Right atrium auricular region (tissue), 2 donors: Measurements from ENCODE around the gene VHLL. TPM values are rescaled to one million over a fixed set of nuclear protein-coding genes. Genes with fewer than 3 reads are reported as not detected.
"Not testable (repeated sequence)": the region's sequence is repeated elsewhere in the genome, so short reads cannot be mapped to it uniquely, and the experiment has no call there.

Experiments used
- DNase-seq: peaks from one replicate; pipeline ENCODE4 v3.0.0-alpha.2; 2019; ENCODE audit warnings: low spot score
- H3K27ac ChIP-seq, 2 donors: fragments of 200-600 bp; sonication (generic); 1 replicate in 1 of 2; 2 replicates in 1 of 2; pipeline ENCODE4 v1.5.1; 2016 to 2019
- H3K27me3 ChIP-seq, 2 donors: fragments of 200-600 bp; sonication (generic); one replicate each; pipeline versions ENCODE4 v1.5.1 to v1.6.0; 2017 to 2019
- H3K36me3 ChIP-seq: fragments of 200-600 bp; sonication (generic); one replicate; pipeline ENCODE4 v1.5.1; 2016
- H3K4me1 ChIP-seq, 2 donors: fragments of 200-600 bp; sonication (generic); one replicate each; pipeline versions ENCODE4 v1.5.1 to v1.6.0; 2017 to 2019
- H3K4me3 ChIP-seq, 2 donors: fragments of 200-600 bp; sonication (generic); 1 replicate in 1 of 2; 2 replicates in 1 of 2; pipeline ENCODE4 v1.5.1; 2017 to 2019; ENCODE audit warnings: mild to moderate bottlenecking in 1 of 2, moderate library complexity in 1 of 2
- H3K9me3 ChIP-seq, 2 donors: fragments of 200-600 bp; sonication (generic); one replicate each; pipeline ENCODE4 v1.5.1; 2019
- total RNA-seq, 2 donors: library from RNA; depleted of rRNA; stranded (reverse); fragments of >200 nt; gene quantifications; one replicate each; pipeline ENCODE4 v1.1.0, GENCODE V29; 2016
- TF ChIP-seq, protein P1 (sequence below), 2 donors: fragments of 200-600 bp; sonication (generic); IDR thresholded peaks; one replicate each; pipeline ENCODE4 v1.5.1; 2019; ENCODE audit warnings: antibody characterized with exemption in 2 of 2

The VHLL gene
- total RNA-seq, 2 donors from 2014 or later, result not detected

DNA sequence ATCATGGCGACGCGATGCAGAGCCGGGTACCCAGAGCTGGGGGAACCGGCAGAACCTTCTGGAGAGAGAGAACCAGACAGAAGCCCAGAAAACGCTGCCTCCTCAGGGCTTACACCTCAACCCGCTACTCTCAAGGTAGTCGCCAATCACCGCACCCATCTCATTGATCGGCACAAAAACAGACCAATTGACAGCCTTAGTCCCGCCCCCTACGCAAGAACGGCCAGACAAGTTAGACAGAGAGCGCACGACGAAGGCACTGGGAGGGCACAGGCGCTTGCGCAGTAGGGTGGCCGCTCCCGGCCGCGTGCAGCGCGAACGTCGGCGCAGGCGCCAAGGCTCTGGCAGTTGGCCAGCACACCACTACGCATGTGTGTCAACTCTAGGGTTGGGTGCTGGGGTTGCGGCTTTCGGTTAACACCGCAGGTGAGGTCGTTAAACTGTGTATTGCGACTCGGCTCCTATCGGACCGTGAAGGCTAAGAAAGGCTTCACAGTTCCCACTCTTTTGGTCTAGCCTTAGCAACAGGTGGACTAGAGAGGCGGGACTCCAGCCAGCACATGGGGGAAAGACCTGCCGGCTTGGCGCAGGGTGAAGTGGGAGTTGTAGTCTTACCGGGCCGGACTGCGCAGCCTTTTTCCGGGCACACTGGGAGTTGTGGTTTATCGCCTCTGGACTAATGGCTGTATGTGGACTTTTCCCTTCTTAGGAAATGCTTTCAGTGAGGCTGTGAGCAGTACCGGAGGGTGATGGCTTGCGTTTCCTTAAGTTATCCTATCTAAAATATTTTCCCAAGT, 39.3 kb upstream of the VHLL start, which contains the start of the genes CCT3 and TSACC:
TSS of gene CCT3 (minus strand) at position 113 of the 797 bp plus-strand sequence. CDS start at position 5, 108 bp downstream.
TSS of gene TSACC (plus strand) at position 347 of the 797 bp plus-strand sequence. CDS start 1,232 bp downstream, outside the sequence.
- Histone ChIP-seq H3K27me3 (no peaks in the 10 kb centered on the region), H3K27ac (peak within 1 kb of the TSS; percentile 87 to 88), H3K9me3 (no peaks in the 10 kb centered on the region), H3K36me3 (peaks cover 18% of the 10 kb centered on the region), H3K4me3 (peak within 1 kb of the TSS; percentile 65 to 71), H3K4me1 (peaks cover 0 to 22% of the 10 kb centered on the region in 2 donors)
- peak; percentile 99 for DNase-seq
- TF ChIP-seq, protein P1, sequence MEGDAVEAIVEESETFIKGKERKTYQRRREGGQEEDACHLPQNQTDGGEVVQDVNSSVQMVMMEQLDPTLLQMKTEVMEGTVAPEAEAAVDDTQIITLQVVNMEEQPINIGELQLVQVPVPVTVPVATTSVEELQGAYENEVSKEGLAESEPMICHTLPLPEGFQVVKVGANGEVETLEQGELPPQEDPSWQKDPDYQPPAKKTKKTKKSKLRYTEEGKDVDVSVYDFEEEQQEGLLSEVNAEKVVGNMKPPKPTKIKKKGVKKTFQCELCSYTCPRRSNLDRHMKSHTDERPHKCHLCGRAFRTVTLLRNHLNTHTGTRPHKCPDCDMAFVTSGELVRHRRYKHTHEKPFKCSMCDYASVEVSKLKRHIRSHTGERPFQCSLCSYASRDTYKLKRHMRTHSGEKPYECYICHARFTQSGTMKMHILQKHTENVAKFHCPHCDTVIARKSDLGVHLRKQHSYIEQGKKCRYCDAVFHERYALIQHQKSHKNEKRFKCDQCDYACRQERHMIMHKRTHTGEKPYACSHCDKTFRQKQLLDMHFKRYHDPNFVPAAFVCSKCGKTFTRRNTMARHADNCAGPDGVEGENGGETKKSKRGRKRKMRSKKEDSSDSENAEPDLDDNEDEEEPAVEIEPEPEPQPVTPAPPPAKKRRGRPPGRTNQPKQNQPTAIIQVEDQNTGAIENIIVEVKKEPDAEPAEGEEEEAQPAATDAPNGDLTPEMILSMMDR (IDR thresholded peaks at IDR 0.05), result no peak

DNA sequence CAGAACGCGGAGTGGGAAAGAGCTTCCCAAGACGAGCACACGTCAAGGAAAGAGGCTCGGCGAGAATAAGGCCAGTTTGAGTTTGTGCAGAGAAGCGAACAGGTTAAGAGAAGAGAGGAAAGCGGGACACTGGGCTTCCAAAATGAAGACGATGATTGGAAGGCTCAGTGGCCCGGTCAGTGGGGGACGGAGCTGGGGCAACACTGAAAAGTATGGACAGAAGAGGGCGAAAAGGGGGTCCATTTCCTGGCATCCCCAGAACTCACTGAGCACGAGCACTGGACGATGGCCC, 38.7 kb upstream of the VHLL start:
- Histone ChIP-seq H3K36me3 (peaks cover 24% of the 10 kb centered on the region), H3K4me3 (peak overlapping the region; percentile 65 to 71), H3K27me3 (no peaks in the 10 kb centered on the region), H3K4me1 (peaks cover 0 to 22% of the 10 kb centered on the region in 2 donors), H3K9me3 (no peaks in the 10 kb centered on the region), H3K27ac (peak overlapping the region; percentile 87 to 88)
- DNase-seq, result no peak
- TF ChIP-seq, protein P1 (IDR thresholded peaks at IDR 0.05), result no peak

DNA sequence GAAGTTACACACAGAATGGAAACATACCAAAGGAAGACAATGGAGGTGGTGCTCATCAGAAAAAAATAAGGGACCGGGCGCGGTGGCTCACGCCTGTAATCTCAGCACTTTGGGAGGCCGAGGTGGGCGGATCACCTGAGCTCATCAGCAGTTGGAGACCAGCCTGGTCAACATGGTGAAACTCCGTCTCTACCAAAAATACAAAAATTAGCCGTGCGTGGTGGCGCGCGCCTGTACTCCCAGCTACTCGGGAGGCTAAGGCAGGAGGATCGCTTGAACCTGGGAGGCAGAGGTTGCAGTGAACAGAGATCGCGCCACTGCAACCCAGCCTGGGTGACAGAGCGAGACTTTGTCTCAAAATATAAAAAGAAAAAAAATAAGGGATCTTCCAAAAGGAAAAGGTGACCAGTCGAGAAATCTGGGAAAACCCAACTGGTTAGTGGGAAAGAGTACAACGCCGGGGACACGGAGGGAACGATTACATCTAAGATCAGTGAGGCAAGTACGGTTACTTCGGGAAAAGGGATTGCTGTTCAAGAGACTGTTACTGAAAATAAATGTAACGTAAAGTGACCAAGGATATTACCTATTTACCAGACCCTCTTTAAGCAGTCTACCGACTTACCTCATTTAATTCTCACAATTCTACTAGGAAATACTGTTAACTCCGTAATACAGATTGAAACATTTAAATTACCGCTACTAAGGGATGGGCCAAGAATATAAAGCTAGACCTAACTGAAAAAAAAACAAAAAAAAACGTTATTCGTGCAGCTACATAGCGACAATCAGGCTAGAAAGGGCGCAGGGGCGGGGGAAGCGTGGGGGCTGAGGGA, 38.2 kb upstream of the VHLL start:
- H3K4me3 ChIP-seq, result peak overlapping the region; percentile 65 to 71
- H3K4me1 ChIP-seq, result peaks cover 0 to 22% of the 10 kb centered on the region in 2 donors
- TF ChIP-seq, protein P1 (IDR thresholded peaks at IDR 0.05), result no peak
- DNase-seq, result no peak
- no peaks in the 10 kb centered on the region for H3K27me3 ChIP-seq
- peak overlapping the region; percentile 87 to 88 for H3K27ac ChIP-seq
- H3K36me3 ChIP-seq, result peaks cover 29% of the 10 kb centered on the region
- no peaks in the 10 kb centered on the region for H3K9me3 ChIP-seq

DNA sequence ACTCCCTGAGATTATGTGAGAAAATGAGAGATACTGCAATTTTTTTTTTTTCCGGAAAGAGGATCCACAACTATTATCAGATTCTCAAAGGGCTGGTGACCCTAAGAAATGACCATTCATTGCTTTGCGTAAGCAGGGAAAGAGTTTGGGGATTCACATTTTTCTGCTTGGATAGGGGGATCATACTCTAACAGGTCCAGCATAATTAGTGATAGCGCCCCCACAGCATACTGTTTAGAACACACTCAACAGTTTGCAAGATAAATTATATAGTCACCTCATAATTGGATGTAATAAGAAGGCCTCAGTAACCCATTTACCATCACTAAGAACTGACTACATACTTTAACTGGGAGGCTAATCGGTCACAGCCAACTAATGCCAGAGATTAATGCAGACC, 37.1 kb upstream of the VHLL start:
- no peak overlapping the region for H3K27ac ChIP-seq
- H3K4me1 ChIP-seq, result peaks cover 0 to 22% of the 10 kb centered on the region in 2 donors
- H3K9me3 ChIP-seq, result no peaks in the 10 kb centered on the region
- no peak overlapping the region for H3K4me3 ChIP-seq
- DNase-seq, result no peak
- peaks cover 40% of the 10 kb centered on the region for H3K36me3 ChIP-seq
- H3K27me3 ChIP-seq, result no peaks in the 10 kb centered on the region
- TF ChIP-seq, protein P1 (IDR thresholded peaks at IDR 0.05), result no peak

DNA sequence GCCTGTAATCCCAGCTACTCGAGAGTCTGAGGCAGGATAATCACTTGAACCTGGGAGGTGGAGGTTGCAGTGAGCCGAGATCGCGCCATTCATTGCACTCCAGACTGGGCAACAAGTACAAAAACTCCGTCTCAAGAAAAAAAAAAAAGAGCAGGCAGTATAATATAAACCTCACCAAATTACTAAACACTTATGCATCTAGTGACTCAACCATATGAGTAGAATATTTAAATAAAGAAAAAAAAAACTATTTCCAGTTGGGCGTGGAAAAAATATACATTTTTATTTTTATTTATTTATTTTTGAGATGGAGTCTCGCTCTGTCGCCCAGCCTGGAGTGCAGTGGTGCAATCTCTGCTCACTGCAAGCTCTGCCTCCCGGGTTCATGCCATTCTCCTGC, 24.1 kb upstream of the VHLL start:
- H3K27me3 ChIP-seq, H3K4me1 ChIP-seq, H3K9me3 ChIP-seq, H3K27ac ChIP-seq, H3K4me3 ChIP-seq, DNase-seq: not testable (repeated sequence)
- H3K36me3 ChIP-seq, result peaks cover 68% of the 10 kb centered on the region

DNA sequence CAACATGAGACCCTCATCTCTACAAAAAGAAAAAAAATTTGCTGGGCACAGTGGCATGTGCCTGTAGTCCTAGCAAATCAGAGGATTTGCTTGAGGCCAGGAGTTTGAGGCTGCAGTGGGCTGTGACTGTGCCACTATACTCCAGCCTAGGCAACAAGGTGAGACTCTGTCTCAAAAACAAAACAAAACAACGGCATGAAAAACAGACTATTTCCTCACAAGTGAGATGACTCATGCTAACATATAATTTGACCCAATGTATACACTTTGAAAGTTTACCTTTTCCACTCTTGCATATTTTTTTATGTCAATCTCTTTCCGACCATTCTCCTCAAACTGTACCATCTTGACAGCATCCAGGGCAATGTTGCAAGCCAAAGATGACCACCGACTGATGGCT, 21.5 kb upstream of the VHLL start:
- H3K4me1 ChIP-seq, result no peaks in the 10 kb centered on the region
- H3K9me3 ChIP-seq, result no peaks in the 10 kb centered on the region
- DNase-seq, result no peak
- no peak overlapping the region for H3K4me3 ChIP-seq
- H3K27ac ChIP-seq, result no peak overlapping the region
- TF ChIP-seq, protein P1 (IDR thresholded peaks at IDR 0.05), result no peak
- H3K27me3 ChIP-seq, result no peaks in the 10 kb centered on the region
- H3K36me3 ChIP-seq, result peaks cover 93% of the 10 kb centered on the region
